GM12878 (cell line): ENCODE results near the gene HP1BP3. TPM values are rescaled to one million over a fixed set of nuclear protein-coding genes. Genes with fewer than 3 reads are reported as not detected.

Source experiments
- ATAC-seq: fragments of 200-7000 bp; cut with Tn5 transposase; 3 replicates; pipeline ENCODE4 v1.9.1; 2020; ENCODE audit warnings: mild to moderate bottlenecking, moderate library complexity
- BruUV-seq: library from RNA; stranded (reverse); fragments of 400-500 nt; replicated peaks from 2 replicates; lab custom pipeline; 2021; lab: Mats Ljungman, UMichigan
- CTCF ChIA-PET: fragments of 300-600 bp; sonication (Branson Sonifier 250); formaldehyde crosslinking; extraction: SDS; loops from one replicate; lab custom pipeline; 2021; ENCODE audit warnings: inconsistent platforms; lab: Yijun Ruan, JAX
- POLR2A ChIA-PET: fragments of 350-600 bp; formaldehyde crosslinking; extraction: SDS; loops from one replicate; lab custom pipeline; 2021; ENCODE audit warnings: inconsistent platforms; lab: Charles Lee
- RAD21 ChIA-PET: fragments of 300-600 bp; sonication (Branson Sonifier 250); formaldehyde crosslinking; loops from one replicate; lab custom pipeline; 2023; ENCODE audit warnings: antibody characterized with exemption; ENCODE audit not compliant: unreplicated experiment; lab: Charles Lee
- SMC1A ChIA-PET: fragments of 300-600 bp; sonication (Branson Sonifier 250); formaldehyde crosslinking; loops from one replicate; lab custom pipeline; 2023; ENCODE audit not compliant: unreplicated experiment, uncharacterized antibody; lab: Charles Lee
- DNase-seq: peaks from one replicate; pipeline ENCODE4 v3.0.0-alpha.2; 2011; ENCODE audit warnings: low read depth, low spot score
- FAIRE-seq: peaks from 3 replicates; lab custom pipeline; 2011; peaks lifted over from hg19 to GRCh38; lab: Jason Lieb, UNC
- H2AFZ ChIP-seq: 2 replicates; pipeline ENCODE4 v1.6.0; 2011; ENCODE audit warnings: low read depth, low read length, control low read depth; ENCODE audit not compliant: control insufficient read depth
- H3K27ac ChIP-seq: 2 replicates; pipeline ENCODE4 v1.5.1; 2011; ENCODE audit warnings: control low read depth; ENCODE audit not compliant: control insufficient read depth, insufficient read depth
- H3K27me3 ChIP-seq, 2 experiments: replicated peaks in 1 of 2; 2 replicates each; pipeline versions ENCODE4 v1.6.0 to v1.6.1; 2011; ENCODE audit warnings: low read length in 1 of 2; ENCODE audit not compliant: control insufficient read depth in 2 of 2, insufficient read depth in 2 of 2
- H3K36me3 ChIP-seq, 2 experiments: 2 replicates each; pipeline ENCODE4 v1.5.1; 2011; ENCODE audit warnings: low read length in 1 of 2; ENCODE audit not compliant: control insufficient read depth in 2 of 2, insufficient read depth in 2 of 2
- H3K4me1 ChIP-seq: 2 replicates; pipeline ENCODE4 v1.6.1; 2011; ENCODE audit warnings: mild to moderate bottlenecking, low read length, moderate library complexity, mixed read lengths; ENCODE audit not compliant: control insufficient read depth, insufficient read depth
- H3K4me2 ChIP-seq: 2 replicates; pipeline ENCODE4 v1.6.0; 2011; ENCODE audit warnings: control low read depth; ENCODE audit not compliant: control insufficient read depth, insufficient read depth
- H3K4me3 ChIP-seq: fragments of 200-600 bp; sonication (generic); 2 replicates; pipeline ENCODE4 v1.5.1; 2016
- H3K79me2 ChIP-seq: 2 replicates; pipeline ENCODE4 v1.6.0; 2011; ENCODE audit warnings: low read length; ENCODE audit not compliant: control insufficient read depth, insufficient read depth
- H3K9ac ChIP-seq: 2 replicates; pipeline ENCODE4 v1.8.0; 2011; ENCODE audit warnings: low read length, control low read depth, mixed read lengths; ENCODE audit not compliant: control insufficient read depth, insufficient read depth
- H3K9me3 ChIP-seq: replicated peaks from 3 replicates; pipeline ENCODE4 v1.5.1; 2011; ENCODE audit warnings: mild to moderate bottlenecking, low read length; ENCODE audit not compliant: control insufficient read depth, insufficient read depth
- H4K20me1 ChIP-seq: 2 replicates; pipeline ENCODE4 v1.6.0; 2011; ENCODE audit not compliant: control insufficient read depth, insufficient read depth
- ATF7 ChIP-seq: fragments of 450-650 bp; IDR thresholded peaks from 2 replicates; pipeline ENCODE4 v1.6.1; 2016; ENCODE audit warnings: low read depth, mild to moderate bottlenecking
- CBFB ChIP-seq: IDR thresholded peaks from 2 replicates; pipeline ENCODE4 v1.6.1; 2016; ENCODE audit warnings: antibody characterized with exemption, low read depth
- CHD4 ChIP-seq: fragments of 200-600 bp; sonication (generic); IDR thresholded peaks from 2 replicates; pipeline ENCODE4 v1.6.1; 2016; ENCODE audit warnings: mild to moderate bottlenecking
- ETV6 ChIP-seq, 2 experiments: fragments of 450-650 bp in 1 of 2; IDR thresholded peaks in 1 of 2; conservative IDR thresholded peaks in 1 of 2; 2 replicates each; pipeline ENCODE4 v1.6.1; 2014; ENCODE audit warnings: antibody characterized with exemption in 1 of 2, borderline replicate concordance in 1 of 2, low read depth in 1 of 2, mild to moderate bottlenecking in 1 of 2, moderate library complexity in 1 of 2
- JUND ChIP-seq: IDR thresholded peaks from 2 replicates; pipeline ENCODE4 v1.6.1; 2012; ENCODE audit warnings: low read depth, mild to moderate bottlenecking, low read length, improper control_type of control experiment, moderate library complexity
- RCOR1 ChIP-seq: conservative IDR thresholded peaks from 2 replicates; pipeline ENCODE4 v1.6.1; 2012; ENCODE audit warnings: low read depth, low read length, improper control_type of control experiment
- SREBF1 ChIP-seq: IDR thresholded peaks from 2 replicates; pipeline ENCODE4 v1.6.1; 2012; ENCODE audit warnings: mild to moderate bottlenecking, low read length
- TAF1 ChIP-seq: IDR thresholded peaks from 2 replicates; pipeline ENCODE4 v1.6.1; 2011; ENCODE audit warnings: mild to moderate bottlenecking, low read depth, low read length, borderline replicate concordance
- ZNF207 ChIP-seq: fragments of 450-650 bp; IDR thresholded peaks from 2 replicates; pipeline ENCODE4 v1.6.1; 2014; ENCODE audit warnings: antibody characterized with exemption, mild to moderate bottlenecking, borderline replicate concordance
- WGBS: methylation state at CpG from one replicate; pipeline ENCODE4 v1.1.6; 2016; ENCODE audit warnings: low lambda C conversion rate; ENCODE audit not compliant: insufficient replicate concordance, insufficient coverage; ENCODE audit errors: missing lambda C conversion rate; 5-methylcytosine and 5-hydroxymethylcytosine counted together
- in situ Hi-C: fragments of 300-500 bp; cut with MboI; formaldehyde crosslinking; loops from 9 replicates; pipeline ENCODE4 v1.14.3; 2018; ENCODE audit warnings: mixed read lengths
- intact Hi-C: fragments of 100-400 bp; cut with micrococcal nuclease; formaldehyde crosslinking; loops from one replicate; pipeline ENCODE4 v1.14.2; 2022; ENCODE audit not compliant: unreplicated experiment
- polyA plus RNA-seq, 11 experiments: library from polyadenylated mRNA; depleted of rRNA in 4 of 11; unstranded in 6 of 11; stranded (reverse) in 5 of 11; fragments of >200 nt; fragmentation: Nextera tagmentation in 4 of 11; fragmentation: Illumina TruSeq in 1 of 11; extraction: Ambion mirVana in 4 of 11; extraction: Trizol in 1 of 11; gene quantifications; 1 replicate in 1 of 11; 2 replicates in 10 of 11; pipeline versions ENCODE4 v1.2.1 to v1.2.3, GENCODE V29; 2011 to 2016; ENCODE audit warnings: inconsistent platforms in 2 of 11, missing spikeins in 2 of 11, low read depth in 1 of 11
- total RNA-seq, 4 experiments: library from RNA; depleted of rRNA in 3 of 4; stranded (reverse); fragments of >200 nt in 3 of 4; fragmentation: Illumina TruSeq in 1 of 4; extraction: Trizol in 1 of 4; gene quantifications; 2 replicates each; pipeline versions ENCODE4 v1.2.1 to v1.2.3, GENCODE V29; 2013 to 2021
- TF ChIP-seq, protein P1 (sequence below): fragments of 450-650 bp; IDR thresholded peaks from 2 replicates; pipeline ENCODE4 v1.6.1; 2016; ENCODE audit warnings: mild to moderate bottlenecking
- TF ChIP-seq, protein P2 (sequence below): fragments of 450-650 bp; formaldehyde crosslinking; IDR thresholded peaks from 2 replicates; pipeline ENCODE4 v1.5.0; 2022; ENCODE audit warnings: mild to moderate bottlenecking, missing genetic modification characterization
- TF ChIP-seq, protein P3 (sequence below): IDR thresholded peaks from 2 replicates; pipeline ENCODE4 v1.6.1; 2011; ENCODE audit warnings: borderline replicate concordance, low read depth, mild to moderate bottlenecking, moderate library complexity, mixed read lengths, low read length; ENCODE audit not compliant: insufficient read depth; ENCODE audit errors: extremely low read length
- TF ChIP-seq, protein P4 (sequence below): IDR thresholded peaks from 2 replicates; pipeline ENCODE4 v1.6.1; 2012; ENCODE audit warnings: low read depth, low read length, improper control_type of control experiment
- TF ChIP-seq, protein P5 (sequence below): fragments of 450-650 bp; formaldehyde crosslinking; IDR thresholded peaks from 2 replicates; pipeline ENCODE4 v1.4.0; 2022; ENCODE audit warnings: mild to moderate bottlenecking, moderate library complexity

Gene HP1BP3
- total and polyA plus RNA-seq, 10 of the 15 experiments (the other 5 are each of a cell fraction or from before 2014, with no cell fraction given) = 32.6 to 188 (median 133) TPM

DNA sequence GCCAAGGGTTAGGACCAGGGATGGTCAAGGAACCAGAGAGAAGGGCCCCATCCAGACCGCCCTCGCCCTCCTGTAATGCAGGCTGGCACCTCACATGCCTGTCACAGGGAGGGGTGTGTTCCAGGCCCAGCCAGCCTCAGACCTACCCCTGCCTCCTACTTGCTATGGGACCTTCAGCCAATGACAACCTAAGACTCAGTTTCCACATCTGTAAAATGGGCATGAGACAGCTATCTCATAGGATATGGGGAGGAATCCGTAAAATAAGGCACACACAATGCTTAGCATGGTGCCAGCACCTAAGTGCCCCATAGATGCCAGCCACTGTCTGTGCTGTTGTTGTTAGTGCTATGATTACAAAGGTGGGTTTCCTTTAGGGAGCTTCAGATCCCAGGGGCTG, 77.2 kb downstream of the HP1BP3 start:
- CTCF ChIA-PET = no interaction called here
- POLR2A ChIA-PET = no interaction called here
- TF ChIP-seq, protein P1, sequence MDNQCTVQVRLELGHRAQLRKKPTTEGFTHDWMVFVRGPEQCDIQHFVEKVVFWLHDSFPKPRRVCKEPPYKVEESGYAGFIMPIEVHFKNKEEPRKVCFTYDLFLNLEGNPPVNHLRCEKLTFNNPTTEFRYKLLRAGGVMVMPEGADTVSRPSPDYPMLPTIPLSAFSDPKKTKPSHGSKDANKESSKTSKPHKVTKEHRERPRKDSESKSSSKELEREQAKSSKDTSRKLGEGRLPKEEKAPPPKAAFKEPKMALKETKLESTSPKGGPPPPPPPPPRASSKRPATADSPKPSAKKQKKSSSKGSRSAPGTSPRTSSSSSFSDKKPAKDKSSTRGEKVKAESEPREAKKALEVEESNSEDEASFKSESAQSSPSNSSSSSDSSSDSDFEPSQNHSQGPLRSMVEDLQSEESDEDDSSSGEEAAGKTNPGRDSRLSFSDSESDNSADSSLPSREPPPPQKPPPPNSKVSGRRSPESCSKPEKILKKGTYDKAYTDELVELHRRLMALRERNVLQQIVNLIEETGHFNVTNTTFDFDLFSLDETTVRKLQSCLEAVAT = no peak
- TF ChIP-seq ATF7 = no peak
- no peak for TF ChIP-seq CBFB
- TF ChIP-seq RCOR1 = no peak
- TF ChIP-seq JUND = no peak
- TF ChIP-seq, protein P2, sequence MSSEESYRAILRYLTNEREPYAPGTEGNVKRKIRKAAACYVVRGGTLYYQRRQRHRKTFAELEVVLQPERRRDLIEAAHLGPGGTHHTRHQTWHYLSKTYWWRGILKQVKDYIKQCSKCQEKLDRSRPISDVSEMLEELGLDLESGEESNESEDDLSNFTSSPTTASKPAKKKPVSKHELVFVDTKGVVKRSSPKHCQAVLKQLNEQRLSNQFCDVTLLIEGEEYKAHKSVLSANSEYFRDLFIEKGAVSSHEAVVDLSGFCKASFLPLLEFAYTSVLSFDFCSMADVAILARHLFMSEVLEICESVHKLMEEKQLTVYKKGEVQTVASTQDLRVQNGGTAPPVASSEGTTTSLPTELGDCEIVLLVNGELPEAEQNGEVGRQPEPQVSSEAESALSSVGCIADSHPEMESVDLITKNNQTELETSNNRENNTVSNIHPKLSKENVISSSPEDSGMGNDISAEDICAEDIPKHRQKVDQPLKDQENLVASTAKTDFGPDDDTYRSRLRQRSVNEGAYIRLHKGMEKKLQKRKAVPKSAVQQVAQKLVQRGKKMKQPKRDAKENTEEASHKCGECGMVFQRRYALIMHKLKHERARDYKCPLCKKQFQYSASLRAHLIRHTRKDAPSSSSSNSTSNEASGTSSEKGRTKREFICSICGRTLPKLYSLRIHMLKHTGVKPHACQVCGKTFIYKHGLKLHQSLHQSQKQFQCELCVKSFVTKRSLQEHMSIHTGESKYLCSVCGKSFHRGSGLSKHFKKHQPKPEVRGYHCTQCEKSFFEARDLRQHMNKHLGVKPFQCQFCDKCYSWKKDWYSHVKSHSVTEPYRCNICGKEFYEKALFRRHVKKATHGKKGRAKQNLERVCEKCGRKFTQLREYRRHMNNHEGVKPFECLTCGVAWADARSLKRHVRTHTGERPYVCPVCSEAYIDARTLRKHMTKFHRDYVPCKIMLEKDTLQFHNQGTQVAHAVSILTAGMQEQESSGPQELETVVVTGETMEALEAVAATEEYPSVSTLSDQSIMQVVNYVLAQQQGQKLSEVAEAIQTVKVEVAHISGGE = no peak
- no peak for TF ChIP-seq ZNF207
- TF ChIP-seq, protein P3, sequence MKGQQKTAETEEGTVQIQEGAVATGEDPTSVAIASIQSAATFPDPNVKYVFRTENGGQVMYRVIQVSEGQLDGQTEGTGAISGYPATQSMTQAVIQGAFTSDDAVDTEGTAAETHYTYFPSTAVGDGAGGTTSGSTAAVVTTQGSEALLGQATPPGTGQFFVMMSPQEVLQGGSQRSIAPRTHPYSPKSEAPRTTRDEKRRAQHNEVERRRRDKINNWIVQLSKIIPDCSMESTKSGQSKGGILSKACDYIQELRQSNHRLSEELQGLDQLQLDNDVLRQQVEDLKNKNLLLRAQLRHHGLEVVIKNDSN = no peak
- TF ChIP-seq TAF1 = no peak
- TF ChIP-seq, protein P4, sequence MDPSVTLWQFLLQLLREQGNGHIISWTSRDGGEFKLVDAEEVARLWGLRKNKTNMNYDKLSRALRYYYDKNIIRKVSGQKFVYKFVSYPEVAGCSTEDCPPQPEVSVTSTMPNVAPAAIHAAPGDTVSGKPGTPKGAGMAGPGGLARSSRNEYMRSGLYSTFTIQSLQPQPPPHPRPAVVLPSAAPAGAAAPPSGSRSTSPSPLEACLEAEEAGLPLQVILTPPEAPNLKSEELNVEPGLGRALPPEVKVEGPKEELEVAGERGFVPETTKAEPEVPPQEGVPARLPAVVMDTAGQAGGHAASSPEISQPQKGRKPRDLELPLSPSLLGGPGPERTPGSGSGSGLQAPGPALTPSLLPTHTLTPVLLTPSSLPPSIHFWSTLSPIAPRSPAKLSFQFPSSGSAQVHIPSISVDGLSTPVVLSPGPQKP = no peak
- TF ChIP-seq SREBF1 = no peak
- TF ChIP-seq CHD4 = no peak
- TF ChIP-seq ETV6 (conservative IDR thresholded peaks at IDR 0.05 in 1 of 2, IDR thresholded peaks at IDR 0.05 in 1 of 2; ENCODE audit: borderline replicate concordance in 1 of 2, low read depth in 1 of 2) = no peak
- TF ChIP-seq, protein P5, sequence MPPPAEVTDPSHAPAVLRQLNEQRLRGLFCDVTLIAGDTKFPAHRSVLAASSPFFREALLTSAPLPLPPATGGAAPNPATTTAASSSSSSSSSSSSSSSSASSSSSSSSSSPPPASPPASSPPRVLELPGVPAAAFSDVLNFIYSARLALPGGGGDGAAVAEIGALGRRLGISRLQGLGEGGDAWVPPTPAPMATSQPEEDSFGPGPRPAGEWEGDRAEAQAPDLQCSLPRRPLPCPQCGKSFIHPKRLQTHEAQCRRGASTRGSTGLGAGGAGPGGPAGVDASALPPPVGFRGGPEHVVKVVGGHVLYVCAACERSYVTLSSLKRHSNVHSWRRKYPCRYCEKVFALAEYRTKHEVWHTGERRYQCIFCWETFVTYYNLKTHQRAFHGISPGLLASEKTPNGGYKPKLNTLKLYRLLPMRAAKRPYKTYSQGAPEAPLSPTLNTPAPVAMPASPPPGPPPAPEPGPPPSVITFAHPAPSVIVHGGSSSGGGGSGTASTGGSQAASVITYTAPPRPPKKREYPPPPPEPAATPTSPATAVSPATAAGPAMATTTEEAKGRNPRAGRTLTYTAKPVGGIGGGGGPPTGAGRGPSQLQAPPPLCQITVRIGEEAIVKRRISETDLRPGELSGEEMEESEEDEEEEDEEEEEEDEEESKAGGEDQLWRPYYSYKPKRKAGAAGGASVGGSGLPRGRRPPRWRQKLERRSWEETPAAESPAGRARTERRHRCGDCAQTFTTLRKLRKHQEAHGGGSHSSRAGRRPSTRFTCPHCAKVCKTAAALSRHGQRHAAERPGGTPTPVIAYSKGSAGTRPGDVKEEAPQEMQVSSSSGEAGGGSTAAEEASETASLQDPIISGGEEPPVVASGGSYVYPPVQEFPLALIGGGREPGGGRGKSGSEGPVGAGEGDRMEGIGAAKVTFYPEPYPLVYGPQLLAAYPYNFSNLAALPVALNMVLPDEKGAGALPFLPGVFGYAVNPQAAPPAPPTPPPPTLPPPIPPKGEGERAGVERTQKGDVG = no peak

More for the DNA sequence above, 77.2 kb downstream of the HP1BP3 start:
- no peaks in the 10 kb centered on the region for H3K36me3 ChIP-seq
- no peak for FAIRE-seq
- H3K4me2 ChIP-seq = no peak overlapping the region
- RAD21 ChIA-PET = no interaction called here
- no peak overlapping the region for H3K4me3 ChIP-seq
- DNase-seq = no peak
- WGBS = 26% methylated on average over 3 of the region's 3 CpGs
- no TSS peak for BruUV-seq
- in situ Hi-C loops (no loop called here), intact Hi-C loops (no loop called here)
- SMC1A ChIA-PET = no interaction called here
- H3K79me2 ChIP-seq = no peaks in the 10 kb centered on the region
- no peak overlapping the region for H2AFZ ChIP-seq
- H3K9ac ChIP-seq = no peak overlapping the region
- H3K9me3 ChIP-seq = no peaks in the 10 kb centered on the region
- no peaks in the 10 kb centered on the region; a peak in 1 of 4 replicates for H3K27me3 ChIP-seq
- H3K27ac ChIP-seq = no peak overlapping the region
- H3K4me1 ChIP-seq = no peaks in the 10 kb centered on the region
- no peak for ATAC-seq
- H4K20me1 ChIP-seq = no peaks in the 10 kb centered on the region
